GM19468 (cell line): ENCODE results near the gene TRPV2.
"Not testable (repeated sequence)": the region's sequence is repeated elsewhere in the genome, so short reads cannot be mapped to it uniquely, and the experiment has no call there.

Experiments used
- ATAC-seq: cut with Tn5 transposase; IDR thresholded peaks from one replicate; pipeline ENCODE4 v1.9.1; 2021; ENCODE audit warnings: mild to moderate bottlenecking, moderate library complexity, moderate number of reproducible peaks; ENCODE audit not compliant: unreplicated experiment; ENCODE audit errors: extremely low read depth

TRPV2 gene

GRCh38 chr17:16415031-16415924 lies at the start of gene TRPV2:
TSS of gene TRPV2 (plus strand) at chr17:16415571. CDS start at chr17:16417669, 2,098 bp downstream.
- no peak for ATAC-seq

GRCh38 chr17:16371742-16372141 lies 43.6 kb upstream of the TRPV2 start:
- no peak for ATAC-seq

GRCh38 chr17:16374146-16374938 lies 41.0 kb upstream of the TRPV2 start:
- no peak for ATAC-seq

GRCh38 chr17:16377941-16378341 lies 37.4 kb upstream of the TRPV2 start:
- ATAC-seq, result no peak

GRCh38 chr17:16378636-16379282 lies 36.6 kb upstream of the TRPV2 start:
- no peak for ATAC-seq

- ATAC-seq, result no peak
Measured at GRCh38 chr17:16379654-16380053, 35.7 kb upstream of the TRPV2 start.

GRCh38 chr17:16380640-16381495 lies 34.5 kb upstream of the TRPV2 start, which contains the start of gene UBB:
TSS of gene UBB (plus strand) at chr17:16381091. CDS start at chr17:16381908, 817 bp downstream.
- ATAC-seq, result peak; percentile 83

- no peak for ATAC-seq
Measured at GRCh38 chr17:16381496-16381820, 33.9 kb upstream of the TRPV2 start.

GRCh38 chr17:16383216-16383615 lies 32.2 kb upstream of the TRPV2 start:
- no peak for ATAC-seq

GRCh38 chr17:16383772-16384287 lies 31.5 kb upstream of the TRPV2 start:
- no peak for ATAC-seq

- no peak for ATAC-seq
Measured at GRCh38 chr17:16384557-16384956, 30.8 kb upstream of the TRPV2 start.

- ATAC-seq, result not testable (repeated sequence)
Measured at GRCh38 chr17:16386126-16386507, 29.3 kb upstream of the TRPV2 start.

- ATAC-seq, result no peak
Measured at GRCh38 chr17:16391451-16391850, 23.9 kb upstream of the TRPV2 start.

GRCh38 chr17:16392491-16392890 lies 22.9 kb upstream of the TRPV2 start:
- not testable (repeated sequence) for ATAC-seq

GRCh38 chr17:16395887-16396286 lies 19.5 kb upstream of the TRPV2 start:
- ATAC-seq, result not testable (repeated sequence)

- not testable (repeated sequence) for ATAC-seq
Measured at GRCh38 chr17:16396693-16397092, 18.7 kb upstream of the TRPV2 start.

- ATAC-seq, result no peak
Measured at GRCh38 chr17:16398270-16399267, 16.8 kb upstream of the TRPV2 start.

- not testable (repeated sequence) for ATAC-seq
Measured at GRCh38 chr17:16403847-16404246, 11.5 kb upstream of the TRPV2 start.
